HEK293 (cell line): ENCODE measurements around the gene MYH6.

Source experiments
- ATF2 ChIP-seq: fragments of 450-650 bp; formaldehyde crosslinking; IDR thresholded peaks from 2 replicates; pipeline ENCODE4 v1.5.1; 2016; ENCODE audit warnings: missing biosample characterization, missing genetic modification characterization, low read depth
- CTCF ChIP-seq: fragments of 450-650 bp; formaldehyde crosslinking; IDR thresholded peaks from 2 replicates; pipeline ENCODE4 v1.5.1; 2016; ENCODE audit warnings: missing biosample characterization, missing genetic modification characterization
- HOXC10 ChIP-seq: sonication (generic); formaldehyde crosslinking; IDR thresholded peaks from 2 replicates; pipeline ENCODE4 v1.8.1; 2023; ENCODE audit warnings: mild to moderate bottlenecking, missing genetic modification reagents
- KLF7 ChIP-seq: fragments of 450-650 bp; formaldehyde crosslinking; IDR thresholded peaks from 2 replicates; pipeline ENCODE4 v1.5.1; 2016; ENCODE audit warnings: missing biosample characterization, missing genetic modification characterization, borderline replicate concordance
- KLF9 ChIP-seq: fragments of 450-650 bp; formaldehyde crosslinking; IDR thresholded peaks from 2 replicates; pipeline ENCODE4 v1.5.1; 2016; ENCODE audit warnings: missing biosample characterization, missing genetic modification characterization, low read depth
- REST ChIP-seq: fragments of 450-650 bp; formaldehyde crosslinking; IDR thresholded peaks from 2 replicates; pipeline ENCODE4 v1.5.1; 2016; ENCODE audit warnings: missing biosample characterization, missing genetic modification characterization
- ZBTB7A ChIP-seq: fragments of 450-650 bp; formaldehyde crosslinking; IDR thresholded peaks from 2 replicates; pipeline ENCODE4 v1.5.1; 2016; ENCODE audit warnings: low read depth, missing biosample characterization, missing genetic modification characterization
- ZNF324 ChIP-seq: fragments of 450-650 bp; formaldehyde crosslinking; IDR thresholded peaks from 2 replicates; pipeline ENCODE4 v1.5.1; 2016; ENCODE audit warnings: missing biosample characterization, missing genetic modification characterization
- ZNF529 ChIP-seq: fragments of 450-650 bp; formaldehyde crosslinking; IDR thresholded peaks from 2 replicates; pipeline ENCODE4 v1.5.1; 2017; ENCODE audit warnings: missing genetic modification characterization, missing biosample characterization; ENCODE audit not compliant: insufficient replicate concordance
- ZNF610 ChIP-seq: fragments of 450-650 bp; formaldehyde crosslinking; IDR thresholded peaks from 2 replicates; pipeline ENCODE4 v1.5.1; 2016; ENCODE audit warnings: missing biosample characterization, missing genetic modification characterization, borderline replicate concordance
- ZNF629 ChIP-seq: fragments of 450-650 bp; formaldehyde crosslinking; IDR thresholded peaks from 2 replicates; pipeline ENCODE4 v1.5.1; 2017; ENCODE audit warnings: missing biosample characterization, missing genetic modification characterization

- TF ChIP-seq CTCF (tag by site-specific recombination) = no peak
- no peak for TF ChIP-seq KLF7
- TF ChIP-seq ZNF610 (tag by site-specific recombination) = no peak
- TF ChIP-seq ZBTB7A (tag by site-specific recombination) = no peak
- no peak for TF ChIP-seq REST (tag by site-specific recombination)
- no peak for TF ChIP-seq HOXC10 (CRISPR knock-in tag)
- TF ChIP-seq ZNF629 (tag by site-specific recombination) = no peak
- TF ChIP-seq ZNF529 (tag by site-specific recombination) = no peak
- no peak for TF ChIP-seq ZNF324 (tag by site-specific recombination)
- TF ChIP-seq ATF2 (tag by site-specific recombination) = no peak
- TF ChIP-seq KLF9 (tag by site-specific recombination) = no peak
Observed at GRCh38 chr14:23362200-23362599, 45.9 kb downstream of the MYH6 start.
